ENCODE measurements around the gene TRIM63.

TRIM63 gene

DNA sequence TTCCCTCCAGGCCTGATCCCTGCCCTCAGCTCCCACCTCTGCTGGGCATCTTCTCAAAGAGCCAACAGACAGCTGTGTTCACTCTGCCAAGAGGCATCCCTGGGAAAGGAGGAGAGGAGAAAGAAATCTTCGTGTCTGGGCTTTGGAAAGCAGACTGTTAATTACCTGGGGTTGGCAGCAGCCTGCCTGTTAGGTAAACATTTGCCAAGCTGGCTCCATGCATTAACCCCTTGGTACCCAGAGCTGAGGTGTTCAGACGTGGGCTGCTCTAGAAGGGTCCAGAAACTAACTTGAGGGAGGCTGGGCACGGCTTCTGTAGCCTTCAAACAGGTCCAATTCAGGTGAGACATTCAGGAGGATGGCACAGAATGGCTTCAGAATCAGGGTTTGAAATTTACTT lies 54.6 kb downstream of the TRIM63 start:
- DNase-seq = no peak

GRCh38 chr1:26010825-26011224 lies 56.6 kb downstream of the TRIM63 start:
- no peak for DNase-seq

GRCh38 chr1:26009796-26010447 lies 57.5 kb downstream of the TRIM63 start:
- no peak for DNase-seq

GRCh38 chr1:26006710-26007109 lies 60.7 kb downstream of the TRIM63 start:
- no peak for DNase-seq

- DNase-seq = no peak
Measured at GRCh38 chr1:26005434-26006105, 61.9 kb downstream of the TRIM63 start.

- no peak for DNase-seq
Measured at GRCh38 chr1:26003756-26004155, 63.7 kb downstream of the TRIM63 start.

GRCh38 chr1:26003262-26003661 lies 64.2 kb downstream of the TRIM63 start:
- DNase-seq = no peak
